ENCODE data around the gene TTR.

DNA sequence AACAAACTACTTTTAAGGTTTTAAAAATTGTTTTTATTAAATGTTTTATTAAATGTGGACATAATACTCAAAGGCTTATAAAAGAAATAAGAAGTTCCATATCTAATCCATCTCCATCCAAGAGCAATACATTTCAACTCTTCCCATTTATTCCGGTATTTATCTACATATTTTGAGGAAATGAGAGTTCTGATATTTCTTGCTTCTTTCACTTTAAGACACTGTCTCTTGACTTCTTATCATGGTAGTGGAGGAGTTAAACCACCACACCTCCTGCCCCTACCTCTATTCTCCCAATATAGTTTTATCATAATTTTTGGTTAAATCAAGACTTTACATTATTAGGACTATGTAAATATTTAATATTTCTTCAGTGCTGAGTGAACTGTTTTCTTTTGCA lies 40.7 kb downstream of the TTR start:
- TF ChIP-seq, protein P1, sequence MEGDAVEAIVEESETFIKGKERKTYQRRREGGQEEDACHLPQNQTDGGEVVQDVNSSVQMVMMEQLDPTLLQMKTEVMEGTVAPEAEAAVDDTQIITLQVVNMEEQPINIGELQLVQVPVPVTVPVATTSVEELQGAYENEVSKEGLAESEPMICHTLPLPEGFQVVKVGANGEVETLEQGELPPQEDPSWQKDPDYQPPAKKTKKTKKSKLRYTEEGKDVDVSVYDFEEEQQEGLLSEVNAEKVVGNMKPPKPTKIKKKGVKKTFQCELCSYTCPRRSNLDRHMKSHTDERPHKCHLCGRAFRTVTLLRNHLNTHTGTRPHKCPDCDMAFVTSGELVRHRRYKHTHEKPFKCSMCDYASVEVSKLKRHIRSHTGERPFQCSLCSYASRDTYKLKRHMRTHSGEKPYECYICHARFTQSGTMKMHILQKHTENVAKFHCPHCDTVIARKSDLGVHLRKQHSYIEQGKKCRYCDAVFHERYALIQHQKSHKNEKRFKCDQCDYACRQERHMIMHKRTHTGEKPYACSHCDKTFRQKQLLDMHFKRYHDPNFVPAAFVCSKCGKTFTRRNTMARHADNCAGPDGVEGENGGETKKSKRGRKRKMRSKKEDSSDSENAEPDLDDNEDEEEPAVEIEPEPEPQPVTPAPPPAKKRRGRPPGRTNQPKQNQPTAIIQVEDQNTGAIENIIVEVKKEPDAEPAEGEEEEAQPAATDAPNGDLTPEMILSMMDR (IDR thresholded peaks at IDR 0.05; ENCODE audit: low read depth, low read length): no peak
- no peak for TF ChIP-seq EZH2phosphoT487 (IDR thresholded peaks at IDR 0.05; ENCODE audit: low read depth)

Data from OCI-LY3 (cell line).